Neural progenitor cell (in vitro differentiated cells): ENCODE data around the gene GATAD2B. TPM values are rescaled to one million over a fixed set of nuclear protein-coding genes. Genes with fewer than 3 reads are reported as not detected.

Experiments
- DNase-seq: peaks from one replicate; pipeline ENCODE4 v3.0.0-alpha.2; 2016; ENCODE audit warnings: low spot score
- H2AFZ ChIP-seq: fragments of 200-600 bp; sonication (generic); replicated peaks from 2 replicates; pipeline ENCODE4 v1.6.1; 2016; ENCODE audit warnings: antibody characterized with exemption
- H3F3A ChIP-seq: fragments of 200-600 bp; sonication (generic); 2 replicates; pipeline ENCODE4 v1.6.1; 2016; ENCODE audit warnings: antibody characterized with exemption, low read depth
- H3K27ac ChIP-seq: fragments of 200-600 bp; sonication (generic); 2 replicates; pipeline ENCODE4 v1.5.1; 2016; ENCODE audit warnings: mild to moderate bottlenecking
- H3K27me3 ChIP-seq: fragments of 200-600 bp; sonication (generic); 2 replicates; pipeline ENCODE4 v1.6.1; 2016; ENCODE audit warnings: mild to moderate bottlenecking, moderate library complexity
- H3K36me3 ChIP-seq: fragments of 200-600 bp; sonication (generic); 2 replicates; pipeline ENCODE4 v1.5.1; 2016
- H3K4me1 ChIP-seq: fragments of 200-600 bp; sonication (generic); 2 replicates; pipeline ENCODE4 v1.6.1; 2016; ENCODE audit warnings: mixed run types
- H3K4me2 ChIP-seq: fragments of 200-600 bp; sonication (generic); 2 replicates; pipeline ENCODE4 v1.6.1; 2016
- H3K4me3 ChIP-seq: fragments of 200-600 bp; sonication (generic); 2 replicates; pipeline ENCODE4 v1.5.1; 2016
- H3K79me2 ChIP-seq: fragments of 200-600 bp; sonication (generic); 2 replicates; pipeline ENCODE4 v1.6.1; 2016; ENCODE audit warnings: low read depth
- H3K9ac ChIP-seq: fragments of 200-600 bp; sonication (generic); 2 replicates; pipeline ENCODE4 v1.6.1; 2016
- H3K9me3 ChIP-seq: fragments of 200-600 bp; sonication (generic); 2 replicates; pipeline ENCODE4 v1.5.1; 2016; ENCODE audit warnings: low read depth
- H4K20me1 ChIP-seq: fragments of 200-600 bp; sonication (generic); 2 replicates; pipeline ENCODE4 v1.6.1; 2016; ENCODE audit warnings: low read depth
- H3K27ac Mint-ChIP-seq: 3 replicates; pipeline ENCODE4 v1.8.0; 2021; ENCODE audit warnings: mixed read lengths
- H3K27me3 Mint-ChIP-seq: 2 replicates; pipeline ENCODE4 v1.8.0; 2022; ENCODE audit warnings: low read depth, mild to moderate bottlenecking, inconsistent platforms, moderate library complexity, mixed read lengths; ENCODE audit not compliant: insufficient read depth
- H3K36me3 Mint-ChIP-seq: 3 replicates; pipeline ENCODE4 v1.8.0; 2021; ENCODE audit warnings: mixed read lengths
- H3K4me1 Mint-ChIP-seq: 3 replicates; pipeline ENCODE4 v1.8.0; 2021; ENCODE audit warnings: mixed read lengths
- H3K4me3 Mint-ChIP-seq: 3 replicates; pipeline ENCODE4 v1.8.0; 2021; ENCODE audit warnings: mild to moderate bottlenecking, moderate library complexity, mixed read lengths
- H3K9me3 Mint-ChIP-seq: 3 replicates; pipeline ENCODE4 v1.8.0; 2020; ENCODE audit warnings: mixed read lengths
- EZH2 ChIP-seq: fragments of 200-600 bp; sonication (generic); IDR thresholded peaks from 2 replicates; pipeline ENCODE4 v1.6.1; 2017; ENCODE audit warnings: antibody characterized with exemption, mild to moderate bottlenecking, moderate library complexity
- EZH2phosphoT487 ChIP-seq: fragments of 200-600 bp; sonication (generic); IDR thresholded peaks from 2 replicates; pipeline ENCODE4 v1.6.1; 2017; ENCODE audit warnings: antibody characterized with exemption
- total RNA-seq: library from RNA; depleted of rRNA; stranded (reverse); fragments of >200 nt; gene quantifications from 2 replicates; pipeline ENCODE4 v1.2.3, GENCODE V29; 2015; ENCODE audit warnings: low replicate concordance
- TF ChIP-seq, protein P1 (sequence below): fragments of 200-600 bp; sonication (generic); IDR thresholded peaks from 2 replicates; pipeline ENCODE4 v1.5.1; 2017; ENCODE audit warnings: antibody characterized with exemption, mild to moderate bottlenecking

The GATAD2B gene
- total RNA-seq, 1 donor from 2014 or later: 14.8 TPM

DNA sequence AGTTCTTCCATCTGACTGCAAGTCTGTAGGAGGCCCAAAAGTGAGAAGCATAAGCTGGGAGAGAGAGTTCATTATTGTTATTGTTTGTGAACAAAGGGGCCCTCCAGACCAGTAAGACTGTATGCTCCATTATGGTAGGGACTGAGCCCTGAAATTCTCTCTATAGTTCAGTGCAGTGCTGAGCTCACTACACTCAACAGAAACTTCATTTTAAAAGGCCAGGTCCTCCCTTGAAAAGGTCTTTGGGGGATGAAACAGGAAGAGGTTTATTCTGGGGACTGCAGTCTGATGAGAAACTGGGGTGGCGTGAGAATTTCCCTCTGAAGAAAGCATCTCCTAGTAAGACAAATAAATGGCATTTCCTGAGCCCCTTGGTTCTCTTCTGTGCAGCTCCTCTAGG, 5.5 kb upstream of the GATAD2B start:
- Mint-ChIP-seq H3K4me1 (peaks cover 4% of the 10 kb centered on the region), H3K4me3 (no peak overlapping the region), H3K27me3 (peaks cover 4% of the 10 kb centered on the region), H3K36me3 (peaks cover 5% of the 10 kb centered on the region), H3K9me3 (no peaks in the 10 kb centered on the region), H3K27ac (peak overlapping the region; percentile 1)
- H3K36me3 ChIP-seq: no peaks in the 10 kb centered on the region
- no peak overlapping the region for H3K4me3 ChIP-seq
- no peaks in the 10 kb centered on the region for H3K4me1 ChIP-seq
- H2AFZ ChIP-seq: no peak overlapping the region
- no peak overlapping the region for H3K27ac ChIP-seq
- H3K4me2 ChIP-seq: no peak overlapping the region
- no peaks in the 10 kb centered on the region for H3K9me3 ChIP-seq
- TF ChIP-seq EZH2phosphoT487: no peak
- H3K79me2 ChIP-seq: peaks cover 10% of the 10 kb centered on the region
- peaks cover 25% of the 10 kb centered on the region for H3F3A ChIP-seq
- H3K27me3 ChIP-seq: no peaks in the 10 kb centered on the region
- no peak overlapping the region for H3K9ac ChIP-seq
- no peaks in the 10 kb centered on the region for H4K20me1 ChIP-seq
- DNase-seq: no peak

DNA sequence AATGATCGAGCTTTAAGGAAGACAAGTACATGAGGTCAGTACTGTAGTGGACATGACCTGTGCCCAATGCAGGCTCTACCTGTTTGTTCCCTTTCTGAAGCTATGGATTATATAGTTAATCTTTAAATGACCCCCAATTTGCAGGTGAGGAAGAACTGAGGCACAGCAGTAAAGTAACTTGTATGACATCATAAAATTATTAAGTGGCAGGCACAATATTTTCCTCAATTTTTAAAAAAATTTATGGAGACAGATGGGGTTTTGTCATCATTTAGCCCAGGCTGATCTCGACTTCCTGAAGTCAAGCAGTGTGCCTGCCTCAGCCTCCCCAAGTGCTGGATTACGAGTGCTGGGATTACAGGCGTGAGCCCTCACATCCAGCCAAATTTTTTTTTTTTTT, 3.6 kb upstream of the GATAD2B start:
- H3K9me3 ChIP-seq: no peaks in the 10 kb centered on the region
- peaks cover 1% of the 10 kb centered on the region for H3K4me1 ChIP-seq
- H3K36me3 ChIP-seq: no peaks in the 10 kb centered on the region
- no peaks in the 10 kb centered on the region for H3K27me3 ChIP-seq
- H3K9ac ChIP-seq: no peak overlapping the region
- H3F3A ChIP-seq: peaks cover 39% of the 10 kb centered on the region
- peaks cover 5% of the 10 kb centered on the region for H3K36me3 Mint-ChIP-seq
- H3K4me1 Mint-ChIP-seq: peaks cover 7% of the 10 kb centered on the region
- H3K27ac Mint-ChIP-seq: no peak overlapping the region
- peaks cover 7% of the 10 kb centered on the region for H4K20me1 ChIP-seq
- peaks cover 7% of the 10 kb centered on the region for H3K27me3 Mint-ChIP-seq
- H3K4me2 ChIP-seq: no peak overlapping the region
- H3K4me3 ChIP-seq: no peak overlapping the region
- H3K9me3 Mint-ChIP-seq: no peaks in the 10 kb centered on the region
- no peak overlapping the region for H2AFZ ChIP-seq
- TF ChIP-seq EZH2phosphoT487 (no peak), EZH2 (no peak)
- TF ChIP-seq, protein P1, sequence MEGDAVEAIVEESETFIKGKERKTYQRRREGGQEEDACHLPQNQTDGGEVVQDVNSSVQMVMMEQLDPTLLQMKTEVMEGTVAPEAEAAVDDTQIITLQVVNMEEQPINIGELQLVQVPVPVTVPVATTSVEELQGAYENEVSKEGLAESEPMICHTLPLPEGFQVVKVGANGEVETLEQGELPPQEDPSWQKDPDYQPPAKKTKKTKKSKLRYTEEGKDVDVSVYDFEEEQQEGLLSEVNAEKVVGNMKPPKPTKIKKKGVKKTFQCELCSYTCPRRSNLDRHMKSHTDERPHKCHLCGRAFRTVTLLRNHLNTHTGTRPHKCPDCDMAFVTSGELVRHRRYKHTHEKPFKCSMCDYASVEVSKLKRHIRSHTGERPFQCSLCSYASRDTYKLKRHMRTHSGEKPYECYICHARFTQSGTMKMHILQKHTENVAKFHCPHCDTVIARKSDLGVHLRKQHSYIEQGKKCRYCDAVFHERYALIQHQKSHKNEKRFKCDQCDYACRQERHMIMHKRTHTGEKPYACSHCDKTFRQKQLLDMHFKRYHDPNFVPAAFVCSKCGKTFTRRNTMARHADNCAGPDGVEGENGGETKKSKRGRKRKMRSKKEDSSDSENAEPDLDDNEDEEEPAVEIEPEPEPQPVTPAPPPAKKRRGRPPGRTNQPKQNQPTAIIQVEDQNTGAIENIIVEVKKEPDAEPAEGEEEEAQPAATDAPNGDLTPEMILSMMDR: no peak
- no peak overlapping the region for H3K4me3 Mint-ChIP-seq
- peaks cover 19% of the 10 kb centered on the region for H3K79me2 ChIP-seq
- no peak for DNase-seq
- no peak overlapping the region for H3K27ac ChIP-seq

DNA sequence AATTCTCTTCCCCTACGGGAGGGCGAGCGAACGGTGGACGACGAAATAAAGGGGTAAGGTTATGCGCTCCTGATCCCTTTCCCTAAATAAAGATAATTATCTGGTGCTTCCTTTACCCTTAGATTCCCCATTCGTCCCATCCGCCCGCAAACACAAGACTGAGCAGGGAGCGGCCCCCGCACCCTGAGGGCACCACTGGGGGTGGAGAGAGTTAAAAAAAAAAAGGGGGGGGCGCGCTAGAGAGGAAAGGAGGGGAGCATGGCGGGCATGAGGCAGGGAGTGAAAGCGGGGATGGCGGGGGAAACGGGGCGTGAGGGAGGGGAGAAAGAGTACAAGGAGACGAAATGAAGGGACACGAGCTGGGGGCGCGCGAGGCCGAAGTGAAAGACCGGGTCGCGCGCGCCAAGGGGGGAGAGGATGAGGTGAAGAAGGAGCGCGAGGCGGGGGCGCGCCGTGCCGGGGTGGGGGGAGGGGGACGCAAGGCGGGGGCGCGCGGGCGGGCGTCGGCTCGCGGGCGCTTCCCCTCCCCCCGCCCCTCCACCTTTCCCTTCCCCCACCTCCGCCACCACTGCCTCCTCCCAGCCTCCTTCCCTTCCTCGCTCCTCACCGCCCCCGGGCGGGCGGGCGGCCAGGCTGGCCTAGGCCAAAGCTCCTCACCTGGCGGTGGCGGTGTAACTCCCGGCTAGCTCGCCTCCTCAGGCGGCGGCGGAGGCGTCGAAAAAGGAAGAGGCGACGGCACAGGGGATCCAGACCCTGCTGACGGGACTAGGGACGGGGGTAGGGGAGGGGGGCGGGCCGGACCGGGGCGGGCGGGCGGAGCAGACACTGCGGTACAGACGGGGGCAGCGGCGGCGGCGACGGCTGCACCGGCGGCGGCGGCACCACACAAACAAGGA, 448 bp downstream of the GATAD2B start:
- Histone ChIP-seq H3K27me3 (no peaks in the 10 kb centered on the region), H3K36me3 (no peaks in the 10 kb centered on the region), H2AFZ (peak overlapping the region; percentile 21), H3K9me3 (no peaks in the 10 kb centered on the region), H4K20me1 (peaks cover 48% of the 10 kb centered on the region), H3K4me1 (peaks cover 21% of the 10 kb centered on the region), H3K79me2 (peaks cover 59% of the 10 kb centered on the region), H3K4me2 (peak overlapping the region; percentile 98), H3K27ac (peak overlapping the region; percentile 97), H3K4me3 (peak overlapping the region; percentile 99), H3K9ac (peak overlapping the region; percentile 78), H3F3A (peaks cover 27% of the 10 kb centered on the region)
- peaks cover 7% of the 10 kb centered on the region for H3K27me3 Mint-ChIP-seq
- TF ChIP-seq EZH2 (no peak), EZH2phosphoT487 (no peak)
- TF ChIP-seq, protein P1: peak; percentile 44
- H3K4me3 Mint-ChIP-seq: peak overlapping the region; percentile 97
- DNase-seq: peak; percentile 92
- H3K36me3 Mint-ChIP-seq: peaks cover 3% of the 10 kb centered on the region
- peaks cover 34% of the 10 kb centered on the region for H3K4me1 Mint-ChIP-seq
- peak overlapping the region; percentile 2 for H3K27ac Mint-ChIP-seq
- no peaks in the 10 kb centered on the region for H3K9me3 Mint-ChIP-seq

DNA sequence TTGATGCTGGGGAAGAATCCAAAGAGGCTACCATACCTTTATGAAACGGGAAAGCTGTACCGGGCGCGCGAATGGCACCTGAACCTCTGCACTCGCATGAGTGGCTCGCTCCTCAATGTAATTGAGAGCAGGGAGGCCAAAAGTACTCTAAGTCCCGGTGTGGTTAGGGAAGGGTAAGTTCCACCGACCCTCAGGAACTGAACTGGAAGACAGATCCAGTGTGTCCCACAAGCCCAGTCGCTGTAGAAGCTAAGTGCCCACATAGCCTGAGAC, 1.0 kb downstream of the GATAD2B start:
- H3K27ac ChIP-seq: peak overlapping the region; percentile 97
- peaks cover 21% of the 10 kb centered on the region for H3K4me1 ChIP-seq
- Mint-ChIP-seq H3K36me3 (peaks cover 3% of the 10 kb centered on the region), H3K4me1 (peaks cover 34% of the 10 kb centered on the region), H3K9me3 (no peaks in the 10 kb centered on the region), H3K27ac (peak overlapping the region; percentile 2), H3K27me3 (peaks cover 7% of the 10 kb centered on the region), H3K4me3 (peak overlapping the region; percentile 87)
- H3K27me3 ChIP-seq: no peaks in the 10 kb centered on the region
- H3K9me3 ChIP-seq: no peaks in the 10 kb centered on the region
- H3K4me2 ChIP-seq: peak overlapping the region; percentile 98
- no peak for TF ChIP-seq EZH2
- TF ChIP-seq EZH2phosphoT487: no peak
- TF ChIP-seq, protein P1: no peak
- peak overlapping the region; percentile 78 for H3K9ac ChIP-seq
- H3K36me3 ChIP-seq: no peaks in the 10 kb centered on the region
- H3K4me3 ChIP-seq: peak overlapping the region; percentile 99
- H3F3A ChIP-seq: peaks cover 27% of the 10 kb centered on the region
- peaks cover 65% of the 10 kb centered on the region for H3K79me2 ChIP-seq
- no peak for DNase-seq
- peak overlapping the region; percentile 21 for H2AFZ ChIP-seq
- peaks cover 54% of the 10 kb centered on the region for H4K20me1 ChIP-seq
